VCaP (cell line): ENCODE data around the gene PILRA.
"Not testable (repeated sequence)": the region's sequence is repeated elsewhere in the genome, so short reads cannot be mapped to it uniquely, and the experiment has no call there.

Source experiments
- H3K27ac ChIP-seq: fragments of 450-650 bp; 2 replicates; pipeline ENCODE4 v1.5.1; 2017
- CTCF ChIP-seq: fragments of 450-650 bp; conservative IDR thresholded peaks from 2 replicates; pipeline ENCODE4 v1.5.1; 2017; ENCODE audit warnings: mild to moderate bottlenecking, moderate library complexity

The PILRA gene

GRCh38 chr7:100373261-100373831 lies at the start of gene PILRA:
PILRA (plus strand) TSS chr7:100373487; CDS start chr7:100373657, 170 bp downstream.
- no peak within 1 kb of the TSS for H3K27ac ChIP-seq
- no peak for TF ChIP-seq CTCF

- not testable (repeated sequence) for H3K27ac ChIP-seq
These were observed 49.1 kb upstream of the PILRA start for GRCh38 chr7:100324194-100324593.

- H3K27ac ChIP-seq = not testable (repeated sequence)
These were observed 47.6 kb upstream of the PILRA start for GRCh38 chr7:100325671-100326070.

GRCh38 chr7:100326914-100327313 lies 46.4 kb upstream of the PILRA start:
- H3K27ac ChIP-seq = not testable (repeated sequence)

- H3K27ac ChIP-seq = peak overlapping the region; percentile 87
These were observed 37.5 kb upstream of the PILRA start for GRCh38 chr7:100335566-100336466.

GRCh38 chr7:100338083-100338696 lies 35.1 kb upstream of the PILRA start:
- H3K27ac ChIP-seq = not testable (repeated sequence)

GRCh38 chr7:100341286-100341685 lies 32.0 kb upstream of the PILRA start:
- not testable (repeated sequence) for H3K27ac ChIP-seq

GRCh38 chr7:100342765-100343164 lies 30.5 kb upstream of the PILRA start:
- no peak for TF ChIP-seq CTCF
- no peak overlapping the region for H3K27ac ChIP-seq

GRCh38 chr7:100344124-100344559 lies 29.1 kb upstream of the PILRA start:
- H3K27ac ChIP-seq = not testable (repeated sequence)

GRCh38 chr7:100344560-100345287 lies 28.6 kb upstream of the PILRA start:
- not testable (repeated sequence) for H3K27ac ChIP-seq
- peak; percentile 80 for TF ChIP-seq CTCF

GRCh38 chr7:100345288-100345672 lies 28.0 kb upstream of the PILRA start:
- TF ChIP-seq CTCF = peak; percentile 68
- not testable (repeated sequence) for H3K27ac ChIP-seq
